ENCODE data around the gene ELAC2.

The ELAC2 gene

DNA sequence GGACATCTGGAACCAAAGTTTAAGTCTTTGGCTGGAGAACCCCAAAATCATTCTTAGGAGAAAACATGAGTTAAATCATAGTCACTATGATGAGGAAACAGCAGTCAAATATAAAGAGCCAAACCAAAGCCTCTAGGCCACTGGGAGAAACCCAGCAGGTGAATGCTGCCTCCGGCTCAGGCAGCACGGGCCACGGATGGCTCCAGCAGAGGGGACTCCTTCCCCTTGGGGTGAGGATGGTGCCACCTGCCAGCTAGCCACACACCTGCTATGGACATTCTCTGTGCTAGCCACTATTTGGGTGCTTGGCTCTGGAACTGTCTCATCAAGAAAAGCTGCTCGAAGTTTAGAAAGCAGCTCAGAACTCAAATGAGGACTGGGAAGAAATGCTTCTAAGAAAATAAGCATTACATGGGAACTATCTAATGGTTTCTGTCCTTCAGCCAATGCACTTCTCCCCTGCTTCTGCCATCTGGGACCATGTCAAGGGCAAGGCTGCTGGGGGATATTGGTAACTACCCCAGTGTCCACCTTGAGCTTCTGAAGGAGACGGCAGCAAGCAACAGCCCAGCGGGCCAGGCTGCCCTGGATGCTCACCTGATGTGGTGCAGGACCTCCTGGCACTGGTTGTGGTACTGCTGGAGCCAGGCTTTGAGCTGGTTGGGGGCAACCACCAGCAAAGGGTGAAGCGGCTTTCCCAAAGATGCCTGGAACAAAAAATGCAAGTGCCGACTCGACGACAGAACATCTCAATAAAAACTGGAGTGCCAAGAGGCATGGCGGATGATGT lies 22.5 kb downstream of the ELAC2 start:
- no peaks in the 10 kb centered on the region for H3K27me3 ChIP-seq (ENCODE audit: low read depth, low read length)
- H3K27ac ChIP-seq (ENCODE audit: low read length): no peak overlapping the region
- TF ChIP-seq, protein P1, sequence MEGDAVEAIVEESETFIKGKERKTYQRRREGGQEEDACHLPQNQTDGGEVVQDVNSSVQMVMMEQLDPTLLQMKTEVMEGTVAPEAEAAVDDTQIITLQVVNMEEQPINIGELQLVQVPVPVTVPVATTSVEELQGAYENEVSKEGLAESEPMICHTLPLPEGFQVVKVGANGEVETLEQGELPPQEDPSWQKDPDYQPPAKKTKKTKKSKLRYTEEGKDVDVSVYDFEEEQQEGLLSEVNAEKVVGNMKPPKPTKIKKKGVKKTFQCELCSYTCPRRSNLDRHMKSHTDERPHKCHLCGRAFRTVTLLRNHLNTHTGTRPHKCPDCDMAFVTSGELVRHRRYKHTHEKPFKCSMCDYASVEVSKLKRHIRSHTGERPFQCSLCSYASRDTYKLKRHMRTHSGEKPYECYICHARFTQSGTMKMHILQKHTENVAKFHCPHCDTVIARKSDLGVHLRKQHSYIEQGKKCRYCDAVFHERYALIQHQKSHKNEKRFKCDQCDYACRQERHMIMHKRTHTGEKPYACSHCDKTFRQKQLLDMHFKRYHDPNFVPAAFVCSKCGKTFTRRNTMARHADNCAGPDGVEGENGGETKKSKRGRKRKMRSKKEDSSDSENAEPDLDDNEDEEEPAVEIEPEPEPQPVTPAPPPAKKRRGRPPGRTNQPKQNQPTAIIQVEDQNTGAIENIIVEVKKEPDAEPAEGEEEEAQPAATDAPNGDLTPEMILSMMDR (IDR thresholded peaks at IDR 0.05; ENCODE audit: low read depth, low read length): no peak
- no peak for TF ChIP-seq EZH2phosphoT487 (IDR thresholded peaks at IDR 0.05; ENCODE audit: low read depth)
- H3K4me3 ChIP-seq (ENCODE audit: low read length): no peak overlapping the region
- no peaks in the 10 kb centered on the region for H4K20me1 ChIP-seq (ENCODE audit: insufficient read depth, low read length)
- no peaks in the 10 kb centered on the region for H3K4me1 ChIP-seq (ENCODE audit: low read length)
- no peaks in the 10 kb centered on the region for H3K79me2 ChIP-seq (ENCODE audit: low read length)
- peaks cover 24% of the 10 kb centered on the region for H3K36me3 ChIP-seq (replicated peaks; ENCODE audit: low read depth, low read length)
- H2AFZ ChIP-seq (ENCODE audit: low read depth, low read length): no peak overlapping the region
- H3K9ac ChIP-seq (ENCODE audit: low read length): no peak overlapping the region
- no peaks in the 10 kb centered on the region for H3K9me3 ChIP-seq (ENCODE audit: insufficient read depth, low read length)
- H3K4me2 ChIP-seq (ENCODE audit: low read length): no peak overlapping the region

DNA sequence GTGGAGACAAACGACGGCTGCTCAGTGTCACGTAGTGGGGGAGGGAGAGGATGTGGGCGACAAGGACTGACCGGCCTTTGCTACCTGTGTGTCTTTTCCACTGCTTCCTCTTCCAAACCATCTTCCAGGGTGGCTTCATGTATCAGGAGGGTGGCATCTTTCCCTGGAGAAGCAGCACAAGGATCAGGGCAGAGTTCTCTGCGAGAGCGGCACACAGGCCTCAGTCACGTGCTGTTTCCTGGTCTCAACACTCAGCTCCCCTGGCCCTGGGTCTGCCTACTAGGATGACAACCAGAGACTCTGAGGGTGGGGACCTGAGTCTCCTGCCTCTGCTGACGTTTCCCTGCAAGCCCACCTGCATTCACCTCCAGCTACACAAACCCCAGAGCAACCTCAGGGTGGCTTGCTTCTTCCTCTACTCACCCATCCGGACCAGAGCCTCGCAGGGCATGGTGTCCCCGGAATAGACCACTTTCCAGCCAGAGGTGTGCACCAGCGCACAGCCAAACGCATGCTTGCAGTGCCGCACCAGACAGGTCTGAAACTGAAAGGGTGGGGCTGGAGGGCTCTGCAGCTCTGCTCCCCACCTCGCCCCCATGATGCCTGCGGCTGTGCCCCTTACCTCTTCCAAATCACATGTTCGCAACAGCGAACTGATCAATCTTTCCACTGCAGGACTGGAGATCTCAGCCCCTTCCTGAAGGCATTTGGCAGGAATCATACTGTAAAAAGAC lies 23.3 kb downstream of the ELAC2 start:
- no peak overlapping the region for H3K27ac ChIP-seq (ENCODE audit: low read length)
- H3K36me3 ChIP-seq (replicated peaks; ENCODE audit: low read depth, low read length): peaks cover 26% of the 10 kb centered on the region
- H3K4me1 ChIP-seq (ENCODE audit: low read length): no peaks in the 10 kb centered on the region
- no peak overlapping the region for H3K4me3 ChIP-seq (ENCODE audit: low read length)
- no peaks in the 10 kb centered on the region for H3K27me3 ChIP-seq (ENCODE audit: low read depth, low read length)
- H3K79me2 ChIP-seq (ENCODE audit: low read length): no peaks in the 10 kb centered on the region
- H3K9ac ChIP-seq (ENCODE audit: low read length): no peak overlapping the region
- no peaks in the 10 kb centered on the region for H4K20me1 ChIP-seq (ENCODE audit: insufficient read depth, low read length)
- no peak overlapping the region for H3K4me2 ChIP-seq (ENCODE audit: low read length)
- H3K9me3 ChIP-seq (ENCODE audit: insufficient read depth, low read length): no peaks in the 10 kb centered on the region
- H2AFZ ChIP-seq (ENCODE audit: low read depth, low read length): no peak overlapping the region
- no peak for TF ChIP-seq EZH2phosphoT487 (IDR thresholded peaks at IDR 0.05; ENCODE audit: low read depth)
- TF ChIP-seq, protein P1 (IDR thresholded peaks at IDR 0.05; ENCODE audit: low read depth, low read length): no peak

DNA sequence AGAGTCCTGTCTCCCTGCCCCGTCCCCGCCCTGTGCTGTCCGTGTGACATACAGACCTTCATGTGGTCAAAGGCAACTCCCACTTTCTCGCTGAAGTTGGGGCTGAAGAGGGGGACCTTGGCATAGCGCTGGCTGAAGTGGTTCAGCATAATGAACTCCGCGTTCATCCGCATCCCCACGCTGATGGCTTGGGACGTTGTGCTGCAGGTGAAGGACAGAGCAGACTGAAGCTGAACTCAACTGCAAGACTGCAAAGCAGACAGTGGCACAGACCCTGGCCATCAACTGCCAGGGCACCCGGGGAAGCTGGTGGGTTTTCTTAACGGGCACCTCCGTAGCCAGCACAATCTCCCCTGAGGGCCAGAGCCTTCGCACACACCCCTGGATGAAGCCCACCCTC lies 24.2 kb downstream of the ELAC2 start:
- Histone ChIP-seq H3K27me3 (ENCODE audit: low read depth, low read length) (no peaks in the 10 kb centered on the region), H3K4me1 (ENCODE audit: low read length) (peaks cover 5% of the 10 kb centered on the region), H3K27ac (ENCODE audit: low read length) (no peak overlapping the region), H3K4me2 (ENCODE audit: low read length) (no peak overlapping the region), H3K4me3 (ENCODE audit: low read length) (no peak overlapping the region), H4K20me1 (ENCODE audit: insufficient read depth, low read length) (no peaks in the 10 kb centered on the region), H3K79me2 (ENCODE audit: low read length) (no peaks in the 10 kb centered on the region), H3K9me3 (ENCODE audit: insufficient read depth, low read length) (no peaks in the 10 kb centered on the region), H3K9ac (ENCODE audit: low read length) (no peak overlapping the region), H3K36me3 (replicated peaks; ENCODE audit: low read depth, low read length) (peaks cover 22% of the 10 kb centered on the region), H2AFZ (ENCODE audit: low read depth, low read length) (no peak overlapping the region)
- no peak for TF ChIP-seq EZH2phosphoT487 (IDR thresholded peaks at IDR 0.05; ENCODE audit: low read depth)
- TF ChIP-seq, protein P1 (IDR thresholded peaks at IDR 0.05; ENCODE audit: low read depth, low read length): no peak

DNA sequence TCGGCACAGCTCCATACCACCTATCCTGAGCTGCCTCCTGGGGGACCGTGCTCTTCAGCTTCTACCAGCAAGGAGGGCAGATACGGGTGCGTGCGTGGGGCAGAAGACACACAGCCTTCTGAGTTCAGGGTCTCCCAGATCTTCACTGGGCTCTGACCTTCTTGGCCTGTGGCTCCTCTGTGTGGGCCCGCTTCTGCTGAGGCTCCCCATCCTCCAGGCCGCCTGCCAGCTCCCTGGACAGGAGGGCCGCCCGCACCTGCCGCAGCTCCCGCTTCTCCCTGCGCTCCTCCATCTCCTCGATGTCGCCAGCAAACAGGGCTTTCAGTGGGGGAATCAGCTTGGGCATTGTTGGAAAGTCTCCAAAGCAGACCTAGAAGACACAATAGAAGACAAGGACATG lies 25.2 kb downstream of the ELAC2 start:
- no peaks in the 10 kb centered on the region for H3K9me3 ChIP-seq (ENCODE audit: insufficient read depth, low read length)
- no peaks in the 10 kb centered on the region for H3K27me3 ChIP-seq (ENCODE audit: low read depth, low read length)
- H3K4me3 ChIP-seq (ENCODE audit: low read length): no peak overlapping the region
- H3K27ac ChIP-seq (ENCODE audit: low read length): no peak overlapping the region
- H2AFZ ChIP-seq (ENCODE audit: low read depth, low read length): no peak overlapping the region
- TF ChIP-seq, protein P1 (IDR thresholded peaks at IDR 0.05; ENCODE audit: low read depth, low read length): no peak
- no peak for TF ChIP-seq EZH2phosphoT487 (IDR thresholded peaks at IDR 0.05; ENCODE audit: low read depth)
- H3K4me2 ChIP-seq (ENCODE audit: low read length): no peak overlapping the region
- H3K79me2 ChIP-seq (ENCODE audit: low read length): no peaks in the 10 kb centered on the region
- H3K4me1 ChIP-seq (ENCODE audit: low read length): peaks cover 5% of the 10 kb centered on the region
- no peaks in the 10 kb centered on the region for H4K20me1 ChIP-seq (ENCODE audit: insufficient read depth, low read length)
- peaks cover 20% of the 10 kb centered on the region for H3K36me3 ChIP-seq (replicated peaks; ENCODE audit: low read depth, low read length)
- H3K9ac ChIP-seq (ENCODE audit: low read length): no peak overlapping the region
